CD4-positive, alpha-beta T cell treated with Interleukin-15 for 4 hours (primary cell): ENCODE data around the gene SFXN5.
A peak's percentile ranks its signal among the peaks of the same experiment; 100 is the strongest.

ENCODE experiments used
- DNase-seq: peaks from one replicate; pipeline ENCODE4 v3.0.0-alpha.2; 2020; ENCODE audit warnings: low spot score

Gene SFXN5

GRCh38 chr2:72975017-72975416 is 96.5 kb downstream of the SFXN5 start:
- no peak for DNase-seq

DNA sequence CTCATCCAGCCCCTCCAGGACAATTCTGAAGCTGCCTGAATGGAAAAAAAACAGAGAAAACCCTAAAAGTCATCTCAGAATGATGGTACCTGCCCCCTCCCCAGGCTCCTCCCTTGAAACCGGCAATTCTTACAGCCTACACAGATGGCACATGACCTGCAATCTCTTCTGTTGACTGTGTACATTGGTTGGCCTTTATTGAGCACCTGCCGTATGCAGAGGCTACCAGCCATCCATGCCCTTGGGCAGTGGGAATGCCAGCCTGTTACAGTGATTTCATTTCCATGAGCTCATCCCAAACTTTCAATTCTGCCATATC is 97.1 kb downstream of the SFXN5 start:
- DNase-seq, result no peak

DNA sequence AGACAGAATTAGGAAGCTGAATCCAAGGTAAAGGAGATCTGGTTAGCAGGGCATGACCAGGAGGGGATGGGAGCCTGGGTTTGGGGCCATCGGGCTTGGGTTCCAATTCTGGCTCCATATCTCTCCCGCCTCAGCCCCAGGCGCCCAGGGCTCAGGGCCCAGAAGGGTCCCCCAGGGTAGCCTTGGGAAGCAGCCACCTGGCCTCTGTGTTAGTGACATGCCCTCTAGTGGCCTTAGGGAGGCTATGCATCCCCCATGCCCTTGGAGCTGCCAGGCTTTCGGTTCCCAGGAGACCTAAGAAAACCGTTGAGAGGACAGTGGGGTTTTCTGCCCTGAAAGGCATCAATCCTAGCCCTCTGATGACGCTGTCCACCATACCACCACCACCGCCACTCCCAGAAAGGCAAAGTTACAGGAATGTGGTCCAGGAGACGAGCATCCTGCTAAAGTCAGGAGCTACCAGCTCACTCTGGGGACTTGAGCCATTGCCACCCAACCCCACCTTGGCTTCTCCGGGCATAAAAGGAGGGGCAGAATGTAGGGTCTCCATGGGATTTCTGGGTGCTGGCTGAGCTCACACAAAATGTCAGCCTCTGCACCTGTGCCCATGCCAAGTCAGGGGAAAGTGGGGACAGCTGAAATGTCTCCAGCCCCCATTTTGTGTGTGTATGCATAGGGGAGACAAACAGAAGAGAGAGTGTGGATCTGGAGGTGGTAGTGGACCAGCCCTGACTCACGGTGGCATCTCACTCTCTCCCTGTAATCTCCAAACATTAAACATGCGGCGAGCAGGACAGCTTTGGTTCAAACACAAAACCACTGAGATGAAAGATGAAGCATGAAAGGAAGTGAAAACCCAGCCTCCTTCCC is 97.7 kb downstream of the SFXN5 start:
- DNase-seq, result peak; percentile 28

DNA sequence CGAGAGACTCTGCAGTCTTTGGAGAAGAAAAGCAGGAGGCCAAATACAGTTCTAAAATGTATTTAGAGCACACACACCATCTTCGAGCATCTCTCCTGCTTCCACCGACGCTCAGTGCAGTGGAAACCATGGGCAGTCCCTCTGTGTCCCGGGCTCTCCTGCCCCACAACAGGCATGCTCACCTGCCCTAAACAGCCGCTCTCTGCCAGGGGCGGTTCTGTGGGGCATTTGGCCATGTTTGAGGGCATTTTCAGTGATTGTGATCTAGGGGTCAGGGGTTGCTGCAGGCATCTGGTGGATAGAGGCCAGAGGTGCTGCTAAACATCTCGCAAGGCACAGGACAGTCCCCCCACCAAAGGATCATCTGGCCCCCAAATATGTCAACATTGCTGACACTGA is 98.4 kb downstream of the SFXN5 start:
- no peak for DNase-seq

DNA sequence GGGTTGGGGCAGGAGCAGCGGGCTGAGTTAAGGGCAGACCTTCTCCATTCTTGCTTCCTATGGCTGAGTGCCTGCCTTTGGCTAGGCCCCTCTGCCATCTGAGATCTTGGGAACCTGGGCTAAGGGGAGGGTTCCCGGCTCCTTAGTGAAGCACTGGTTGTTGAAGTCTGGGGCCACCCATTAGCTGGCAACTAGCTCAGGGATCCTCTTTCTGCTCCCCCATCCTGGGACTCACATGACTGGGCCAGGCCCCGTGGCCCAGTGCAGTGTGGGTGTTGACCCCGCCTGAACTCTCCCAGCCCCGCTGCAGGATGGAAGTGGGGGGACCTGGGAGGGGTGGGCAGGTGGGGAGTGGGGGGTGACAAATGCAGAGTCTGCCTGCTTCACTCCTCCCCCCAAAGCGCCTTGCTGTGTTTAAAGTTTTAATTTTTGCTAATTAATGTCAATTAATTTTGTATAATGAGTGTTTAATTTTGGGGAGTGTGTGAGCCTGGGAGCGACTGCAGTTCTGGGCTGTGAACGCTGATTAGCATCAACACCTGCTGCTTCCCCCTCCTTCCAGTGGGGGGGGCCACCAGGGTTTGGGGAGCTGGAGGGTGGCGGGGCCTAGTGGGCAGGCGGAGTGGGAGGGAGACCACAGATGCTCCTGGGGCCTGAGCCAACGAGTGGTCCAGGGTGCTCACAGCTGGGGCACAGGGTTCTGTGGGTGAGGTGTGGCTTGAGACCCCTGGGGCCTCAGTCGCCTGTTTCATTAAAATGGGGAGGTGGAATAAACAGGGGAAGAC is 99.0 kb downstream of the SFXN5 start:
- DNase-seq, result no peak

GRCh38 chr2:72971036-72971435 is 100.5 kb downstream of the SFXN5 start:
- no peak for DNase-seq

GRCh38 chr2:72969706-72970105 is 101.8 kb downstream of the SFXN5 start:
- no peak for DNase-seq

GRCh38 chr2:72968286-72968685 is 103.2 kb downstream of the SFXN5 start:
- no peak for DNase-seq

DNA sequence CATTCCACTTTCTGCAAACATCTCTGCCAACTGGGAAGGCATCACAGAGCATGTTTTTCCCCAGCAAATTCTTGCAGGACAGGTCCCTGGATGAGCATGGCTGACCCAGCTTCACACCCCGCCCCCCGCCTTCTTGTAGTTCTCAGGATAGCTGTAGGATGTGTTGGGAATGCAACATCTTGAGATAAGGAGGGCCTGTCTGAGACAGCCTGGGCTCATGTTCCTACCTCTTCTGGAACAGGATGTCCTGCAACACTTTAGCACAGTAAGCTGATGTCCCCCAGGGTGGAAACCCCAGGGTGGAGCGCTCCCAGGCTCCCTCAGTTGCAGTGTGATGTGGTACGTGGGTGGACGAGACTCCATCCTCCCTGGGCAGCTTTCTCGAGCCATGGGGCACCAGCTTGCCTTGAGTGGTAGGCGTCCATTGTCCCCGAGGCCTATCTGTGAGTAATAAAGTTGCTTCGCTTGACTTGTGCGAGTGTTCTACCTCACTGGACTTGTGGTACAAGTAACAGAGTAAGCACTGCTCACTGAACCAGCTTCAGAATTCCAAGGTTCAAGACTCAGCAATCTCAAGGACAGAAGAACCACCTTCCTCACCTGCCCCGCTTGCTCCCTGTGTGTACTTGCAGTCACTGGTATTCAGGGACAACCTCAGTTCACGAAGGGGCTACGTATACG is 105.6 kb downstream of the SFXN5 start:
- no peak for DNase-seq

GRCh38 chr2:72965016-72965415 is 106.5 kb downstream of the SFXN5 start:
- no peak for DNase-seq

- DNase-seq, result no peak
Measured at GRCh38 chr2:72964146-72964525, 107.4 kb downstream of the SFXN5 start.

GRCh38 chr2:72963423-72964145 is 107.9 kb downstream of the SFXN5 start:
- DNase-seq, result no peak

- DNase-seq, result no peak
Measured at GRCh38 chr2:72962911-72963310, 108.6 kb downstream of the SFXN5 start.

GRCh38 chr2:72961853-72962468 is 109.6 kb downstream of the SFXN5 start:
- DNase-seq, result no peak

DNA sequence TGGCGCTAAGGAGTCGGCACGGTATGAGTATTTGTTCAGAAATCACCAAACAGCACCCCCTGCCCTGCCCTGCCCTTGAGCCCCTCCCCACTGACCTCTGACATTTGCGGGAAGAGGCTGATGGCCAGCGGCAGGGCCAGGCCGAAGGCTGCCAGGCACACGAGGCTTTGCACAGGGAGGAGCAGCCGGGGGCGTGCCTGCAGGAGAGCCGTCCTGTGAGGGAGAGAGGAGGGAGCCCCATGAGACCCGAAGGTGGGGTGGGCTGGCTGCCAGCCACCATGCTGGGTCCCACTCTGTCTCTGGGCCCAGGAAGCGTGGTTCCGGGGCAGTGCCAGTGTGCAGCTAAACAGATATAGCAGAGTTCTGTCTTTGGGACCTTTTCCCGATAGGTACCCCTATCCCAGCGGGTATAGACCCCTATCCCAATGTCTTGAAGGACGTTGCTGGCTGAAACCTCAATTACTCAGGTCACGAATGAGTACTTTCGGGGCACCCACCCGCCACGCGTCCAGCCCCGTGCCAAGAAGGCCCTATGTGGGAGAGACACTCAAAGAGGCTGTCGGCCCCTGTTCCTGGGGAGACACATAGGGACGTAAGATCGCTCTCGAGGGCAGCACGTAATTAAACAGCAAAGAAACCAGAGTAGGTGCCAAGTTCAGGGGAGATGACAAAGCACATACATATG is 110.3 kb downstream of the SFXN5 start:
- no peak for DNase-seq

DNA sequence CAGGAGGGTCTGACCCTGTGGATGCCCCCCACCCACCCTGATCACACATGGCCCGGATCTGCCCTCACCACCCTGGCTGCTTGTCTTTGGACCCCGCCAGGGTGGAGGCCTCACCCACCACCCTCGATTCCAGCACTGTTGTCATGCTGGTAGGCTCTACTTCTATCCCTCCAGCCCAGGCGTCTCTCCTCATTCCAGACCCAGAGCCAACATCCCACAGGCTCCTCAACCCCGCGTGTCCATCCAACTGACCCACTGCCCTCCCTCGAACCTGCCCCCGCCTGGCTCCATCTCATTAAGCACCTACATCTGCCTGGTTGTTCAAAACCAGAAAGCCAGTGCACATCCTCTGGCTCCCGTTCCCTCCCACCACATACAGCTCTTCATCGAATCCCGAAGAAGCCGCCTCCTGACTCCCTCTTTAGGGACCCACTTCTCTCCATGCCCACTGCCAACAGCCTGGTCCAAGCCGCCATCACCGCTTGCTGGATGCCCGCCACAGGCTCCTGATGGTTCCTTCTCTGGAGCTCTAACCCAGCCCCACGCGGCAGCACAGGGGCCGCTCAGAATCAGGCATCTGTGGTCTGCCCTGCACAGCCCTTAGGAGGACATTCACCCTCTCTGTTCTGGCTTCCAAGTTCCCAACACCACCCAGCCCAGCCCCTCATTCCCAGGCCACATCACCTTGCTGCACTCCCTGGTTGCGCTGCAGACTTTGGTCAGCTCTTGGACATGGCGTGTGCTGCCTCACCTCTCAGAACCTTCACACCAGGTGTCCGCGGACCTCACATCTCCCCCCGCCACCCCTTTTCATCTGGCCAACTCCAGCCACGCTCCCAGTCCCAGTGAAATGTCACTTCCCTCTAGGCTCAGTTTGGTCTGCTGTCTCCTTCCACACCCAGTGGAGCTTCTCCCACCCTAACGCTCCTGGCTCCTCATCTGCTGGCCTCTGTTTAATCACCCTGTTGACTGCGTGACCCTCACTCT is 111.2 kb downstream of the SFXN5 start:
- no peak for DNase-seq

GRCh38 chr2:72959554-72959953 is 112.0 kb downstream of the SFXN5 start:
- DNase-seq, result no peak

DNA sequence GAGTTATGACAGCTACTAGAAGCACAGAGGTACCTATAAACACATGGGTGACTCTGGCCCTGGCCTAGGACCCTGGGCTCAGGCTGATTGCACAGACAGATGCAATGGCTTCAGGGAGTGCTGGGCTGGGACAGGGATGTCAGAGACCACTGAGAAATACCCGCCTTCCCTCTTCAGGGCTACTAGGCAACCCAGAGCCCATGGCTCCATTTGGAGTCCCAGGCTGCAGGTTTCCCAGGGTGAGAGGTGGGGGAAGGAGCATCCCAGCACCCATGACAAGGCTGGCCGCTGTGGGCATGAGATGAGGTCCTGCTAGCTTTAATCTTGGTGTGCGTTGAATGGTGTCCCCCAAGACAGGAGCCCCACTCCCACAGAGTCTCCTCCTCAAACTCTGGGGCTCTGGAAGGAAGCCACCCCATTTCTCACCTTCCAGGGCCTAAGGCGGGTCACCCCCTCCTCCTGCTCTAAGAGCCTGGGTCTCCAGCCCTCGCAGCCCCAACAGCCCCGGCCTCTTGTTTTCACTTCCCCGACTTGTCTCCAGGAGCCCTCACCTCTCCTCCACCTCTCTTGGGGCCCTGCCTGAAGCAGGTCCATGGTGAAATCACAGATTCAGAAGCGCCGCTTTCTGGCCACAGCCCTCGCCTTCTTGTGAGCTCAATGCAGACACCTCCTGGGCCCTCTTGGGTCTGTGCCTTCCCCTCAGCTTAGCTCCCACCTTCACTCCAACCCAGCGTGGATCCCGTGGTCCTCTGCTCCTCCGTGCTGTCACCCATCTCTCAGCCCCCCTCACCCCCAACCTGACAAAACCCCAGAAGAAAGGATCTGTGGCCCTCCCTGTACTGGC is 112.7 kb downstream of the SFXN5 start:
- DNase-seq, result no peak

GRCh38 chr2:72956936-72957335 is 114.6 kb downstream of the SFXN5 start:
- no peak for DNase-seq
